HEK293 (cell line): ENCODE measurements around the gene CLPX.

Experiments
- ATF2 ChIP-seq: fragments of 450-650 bp; formaldehyde crosslinking; IDR thresholded peaks from 2 replicates; pipeline ENCODE4 v1.5.1; 2016; ENCODE audit warnings: missing biosample characterization, missing genetic modification characterization, low read depth
- CTCF ChIP-seq: fragments of 450-650 bp; formaldehyde crosslinking; IDR thresholded peaks from 2 replicates; pipeline ENCODE4 v1.5.1; 2016; ENCODE audit warnings: missing biosample characterization, missing genetic modification characterization
- KLF10 ChIP-seq: fragments of 450-650 bp; IDR thresholded peaks from 2 replicates; pipeline ENCODE4 v1.5.1; 2018; ENCODE audit warnings: missing biosample characterization, mild to moderate bottlenecking, missing genetic modification characterization
- REST ChIP-seq: fragments of 450-650 bp; formaldehyde crosslinking; IDR thresholded peaks from 2 replicates; pipeline ENCODE4 v1.5.1; 2016; ENCODE audit warnings: missing biosample characterization, missing genetic modification characterization
- SP2 ChIP-seq: fragments of 450-650 bp; formaldehyde crosslinking; IDR thresholded peaks from 2 replicates; pipeline ENCODE4 v1.5.1; 2016; ENCODE audit warnings: missing biosample characterization, missing genetic modification characterization
- ZNF146 ChIP-seq: fragments of 450-650 bp; formaldehyde crosslinking; IDR thresholded peaks from 2 replicates; pipeline ENCODE4 v1.5.1; 2016; ENCODE audit warnings: missing biosample characterization, missing genetic modification characterization
- ZNF175 ChIP-seq: fragments of 450-650 bp; formaldehyde crosslinking; IDR thresholded peaks from 2 replicates; pipeline ENCODE4 v1.5.1; 2016; ENCODE audit warnings: missing biosample characterization, missing genetic modification characterization
- ZNF2 ChIP-seq: fragments of 450-650 bp; formaldehyde crosslinking; IDR thresholded peaks from 2 replicates; pipeline ENCODE4 v1.5.1; 2016; ENCODE audit warnings: missing biosample characterization, missing genetic modification characterization
- ZNF341 ChIP-seq: fragments of 450-650 bp; formaldehyde crosslinking; IDR thresholded peaks from 2 replicates; pipeline ENCODE4; 2016; ENCODE audit warnings: low read depth, missing biosample characterization, missing genetic modification characterization
- ZNF473 ChIP-seq: fragments of 450-650 bp; formaldehyde crosslinking; IDR thresholded peaks from 2 replicates; pipeline ENCODE4 v1.5.1; 2017; ENCODE audit warnings: missing biosample characterization, missing genetic modification characterization
- ZNF629 ChIP-seq: fragments of 450-650 bp; formaldehyde crosslinking; IDR thresholded peaks from 2 replicates; pipeline ENCODE4 v1.5.1; 2017; ENCODE audit warnings: missing biosample characterization, missing genetic modification characterization
- ZNF639 ChIP-seq: fragments of 450-650 bp; formaldehyde crosslinking; IDR thresholded peaks from 2 replicates; pipeline ENCODE4 v1.5.1; 2016; ENCODE audit warnings: missing biosample characterization, missing genetic modification characterization
- ZXDB ChIP-seq: fragments of 450-650 bp; formaldehyde crosslinking; IDR thresholded peaks from 2 replicates; pipeline ENCODE4 v1.5.1; 2016; ENCODE audit warnings: missing biosample characterization, missing genetic modification characterization

GRCh38 chr15:65172531-65172930 lies 12.6 kb downstream of the CLPX start:
- TF ChIP-seq REST (tag by site-specific recombination) (no peak), CTCF (tag by site-specific recombination) (no peak), ZNF2 (tag by site-specific recombination) (no peak), KLF10 (no peak), ZNF175 (no peak), ZNF639 (tag by site-specific recombination) (no peak), ZNF146 (tag by site-specific recombination) (no peak), ZNF341 (tag by site-specific recombination) (no peak), ATF2 (tag by site-specific recombination) (no peak), ZNF473 (tag by site-specific recombination) (no peak), ZXDB (tag by site-specific recombination) (no peak), SP2 (no peak), ZNF629 (no peak)
